ENCODE results near the gene UQCRFS1. TPM values are rescaled to one million over a fixed set of nuclear protein-coding genes. Genes with fewer than 3 reads are reported as not detected.

UQCRFS1 gene
- total RNA-seq, 1 donor from 2014 or later: 24.9 TPM

- H3K27ac Mint-ChIP-seq: no peak overlapping the region
- no peaks in the 10 kb centered on the region for H3K27me3 Mint-ChIP-seq (ENCODE audit: low read depth)
- peaks cover 7% of the 10 kb centered on the region for H3K9me3 Mint-ChIP-seq
- H3K36me3 Mint-ChIP-seq: peaks cover 3% of the 10 kb centered on the region
- no peak for TF ChIP-seq CTCF (IDR thresholded peaks at IDR 0.05; ENCODE audit: unreplicated experiment)
- H3K4me1 Mint-ChIP-seq: no peaks in the 10 kb centered on the region
- no peak for DNase-seq (ENCODE audit: low spot score in 2 of 2, unreplicated experiment in 2 of 2)
- no peak overlapping the region for H3K4me3 Mint-ChIP-seq
Observed at GRCh38 chr19:29202281-29202680, 10.7 kb downstream of the UQCRFS1 start.

GRCh38 chr19:29201855-29202254 is 11.1 kb downstream of the UQCRFS1 start:
- TF ChIP-seq CTCF (IDR thresholded peaks at IDR 0.05; ENCODE audit: unreplicated experiment): no peak
- Mint-ChIP-seq H3K4me1 (no peaks in the 10 kb centered on the region), H3K27ac (no peak overlapping the region)

GRCh38 chr19:29194658-29195057 is 18.3 kb downstream of the UQCRFS1 start:
- no peak for DNase-seq (ENCODE audit: low spot score in 2 of 2, unreplicated experiment in 2 of 2)
- peaks cover 6% of the 10 kb centered on the region for H3K27me3 Mint-ChIP-seq (ENCODE audit: low read depth)
- no peaks in the 10 kb centered on the region for H3K36me3 Mint-ChIP-seq
- no peak overlapping the region for H3K4me3 Mint-ChIP-seq
- no peak for TF ChIP-seq CTCF (IDR thresholded peaks at IDR 0.05; ENCODE audit: unreplicated experiment)
- H3K27ac Mint-ChIP-seq: no peak overlapping the region
- no peaks in the 10 kb centered on the region for H3K4me1 Mint-ChIP-seq
- peaks cover 7% of the 10 kb centered on the region for H3K9me3 Mint-ChIP-seq

More at GRCh38 chr19:29201855-29202254, 11.1 kb downstream of the UQCRFS1 start:
- Mint-ChIP-seq H3K27me3 (ENCODE audit: low read depth) (no peaks in the 10 kb centered on the region), H3K9me3 (peaks cover 7% of the 10 kb centered on the region), H3K4me3 (no peak overlapping the region), H3K36me3 (peaks cover 3% of the 10 kb centered on the region)
- no peak for DNase-seq (ENCODE audit: low spot score in 2 of 2, unreplicated experiment in 2 of 2)

- H3K4me3 Mint-ChIP-seq: no peak overlapping the region
- no peaks in the 10 kb centered on the region for H3K36me3 Mint-ChIP-seq
- DNase-seq (ENCODE audit: low spot score in 2 of 2, unreplicated experiment in 2 of 2): no peak
- peaks cover 4% of the 10 kb centered on the region for H3K9me3 Mint-ChIP-seq
- peaks cover 6% of the 10 kb centered on the region for H3K27me3 Mint-ChIP-seq (ENCODE audit: low read depth)
- no peak for TF ChIP-seq CTCF (IDR thresholded peaks at IDR 0.05; ENCODE audit: unreplicated experiment)
- H3K27ac Mint-ChIP-seq: no peak overlapping the region
- no peaks in the 10 kb centered on the region for H3K4me1 Mint-ChIP-seq
Observed at GRCh38 chr19:29193155-29193554, 19.8 kb downstream of the UQCRFS1 start.

- no peak overlapping the region for H3K27ac Mint-ChIP-seq
- TF ChIP-seq CTCF (IDR thresholded peaks at IDR 0.05; ENCODE audit: unreplicated experiment): no peak
- no peak for DNase-seq (ENCODE audit: low spot score in 2 of 2, unreplicated experiment in 2 of 2)
- H3K4me3 Mint-ChIP-seq: no peak overlapping the region
- no peaks in the 10 kb centered on the region for H3K9me3 Mint-ChIP-seq
- peaks cover 9% of the 10 kb centered on the region for H3K27me3 Mint-ChIP-seq (ENCODE audit: low read depth)
- H3K36me3 Mint-ChIP-seq: no peaks in the 10 kb centered on the region
- H3K4me1 Mint-ChIP-seq: no peaks in the 10 kb centered on the region
Observed at GRCh38 chr19:29191005-29191404, 21.9 kb downstream of the UQCRFS1 start.

- peaks cover 10% of the 10 kb centered on the region for H3K27me3 Mint-ChIP-seq (ENCODE audit: low read depth)
- no peak overlapping the region for H3K4me3 Mint-ChIP-seq
- no peaks in the 10 kb centered on the region for H3K36me3 Mint-ChIP-seq
- TF ChIP-seq CTCF (IDR thresholded peaks at IDR 0.05; ENCODE audit: unreplicated experiment): no peak
- no peak for DNase-seq (ENCODE audit: low spot score in 2 of 2, unreplicated experiment in 2 of 2)
- no peak overlapping the region for H3K27ac Mint-ChIP-seq
- no peaks in the 10 kb centered on the region for H3K4me1 Mint-ChIP-seq
- no peaks in the 10 kb centered on the region for H3K9me3 Mint-ChIP-seq
Observed at GRCh38 chr19:29189033-29189360, 24.0 kb downstream of the UQCRFS1 start.

All from mesothelial cell of epicardium (in vitro differentiated cells).